H1 (cell line): ENCODE results near the gene MEGF9. TPM values are rescaled to one million over a fixed set of nuclear protein-coding genes. Genes with fewer than 3 reads are reported as not detected.

Experiments
- CBX8 ChIP-seq: fragments of 300-800, 300-1000 bp; sonication (generic); IDR thresholded peaks from 2 replicates; pipeline ENCODE4 v1.7.1; 2016; ENCODE audit warnings: low read depth, low read length, borderline replicate concordance
- EP300 ChIP-seq, 2 experiments: IDR thresholded peaks; 1 replicate in 1 of 2; 2 replicates in 1 of 2; pipeline ENCODE4 v1.6.1; 2011 to 2012; ENCODE audit warnings: low read depth in 2 of 2, low read length in 2 of 2, mild to moderate bottlenecking in 2 of 2, borderline replicate concordance in 1 of 2, inconsistent platforms in 1 of 2, moderate library complexity in 1 of 2
- RBBP5 ChIP-seq: IDR thresholded peaks from 2 replicates; pipeline ENCODE4 v1.7.1; 2012; ENCODE audit warnings: low read depth, mild to moderate bottlenecking, inconsistent platforms, low read length, moderate library complexity, borderline replicate concordance
- SIRT6 ChIP-seq: IDR thresholded peaks from one replicate; pipeline ENCODE4 v1.7.1; 2012; ENCODE audit warnings: low read length, inconsistent platforms
- TBP ChIP-seq: IDR thresholded peaks from 2 replicates; pipeline ENCODE4 v1.6.1; 2011; ENCODE audit warnings: low read depth, low read length, improper control_type of control experiment
- polyA plus RNA-seq, 7 experiments: library from polyadenylated mRNA; depleted of rRNA in 3 of 7; stranded (reverse) in 5 of 7; unstranded in 2 of 7; fragments of >200 nt in 5 of 7; fragments of 200-250 nt in 2 of 7; gene quantifications; 1 replicate in 5 of 7; 2 replicates in 1 of 7; 4 replicates in 1 of 7; pipeline versions ENCODE4 v1.2.1 to v1.2.3, GENCODE V29; 2011 to 2013; ENCODE audit warnings: missing spikeins in 2 of 7, mixed read lengths in 2 of 7
- total RNA-seq: library from RNA; stranded (reverse); fragmentation: NEBNext Ultra II Directional; extraction: Animal tissue kit (Norgen Biotek cat#: 25700); gene quantifications from 2 replicates; pipeline ENCODE4 v1.2.1, GENCODE V29; 2021

MEGF9 gene
- total and polyA plus RNA-seq, 2 of the 8 experiments (the other 6 are each of a cell fraction or from before 2014, with no cell fraction given) = 0.45 to 1.8 TPM

DNA sequence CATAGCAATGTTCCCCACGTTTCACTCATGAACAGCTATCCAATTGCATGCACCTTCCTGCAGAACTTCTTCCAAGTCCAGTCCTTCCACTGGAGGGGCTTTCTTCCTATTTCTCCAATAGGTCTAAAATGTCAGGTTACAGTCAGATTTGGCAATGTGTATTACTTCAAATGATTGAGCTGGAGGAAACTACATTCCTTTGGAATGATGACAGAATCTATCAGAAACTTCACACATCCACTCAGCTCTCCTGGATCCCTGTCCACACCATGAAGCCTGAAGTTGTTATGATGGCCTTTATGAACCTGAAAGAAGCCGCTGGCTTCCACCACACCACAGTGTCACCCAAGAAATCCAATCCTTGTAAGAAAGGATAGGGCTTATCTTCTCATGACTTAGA is 46.7 kb upstream of the MEGF9 start (continued):
- TF ChIP-seq RBBP5 (no peak), EP300 (IDR thresholded peaks at IDR 0.05; ENCODE audit: borderline replicate concordance in 1 of 2, low read depth in 2 of 2, low read length in 2 of 2) (no peak), TBP (no peak), SIRT6 (no peak), CBX8 (no peak)
